ENCODE measurements around the gene RYR2.

DNA sequence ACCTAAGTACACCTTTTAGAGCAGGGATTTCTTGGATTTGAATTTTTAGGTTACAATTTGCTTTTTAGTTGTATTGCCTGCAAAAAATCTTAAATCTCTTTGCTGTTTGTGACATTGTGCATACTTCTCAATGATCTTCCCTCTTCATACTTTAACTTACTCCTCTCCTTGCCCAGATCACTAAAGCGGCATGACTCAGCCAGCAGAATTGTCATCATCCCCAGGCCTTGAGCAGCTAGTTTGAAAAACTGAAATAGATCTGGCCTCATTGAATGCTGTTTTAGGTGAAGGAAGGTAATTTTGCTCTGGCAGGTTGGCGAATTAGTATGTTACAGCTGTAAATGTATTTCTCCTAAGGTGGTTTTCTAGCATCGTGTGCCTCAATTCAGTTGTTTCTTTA is 145.9 kb downstream of the RYR2 start:
- TF ChIP-seq, protein P1, sequence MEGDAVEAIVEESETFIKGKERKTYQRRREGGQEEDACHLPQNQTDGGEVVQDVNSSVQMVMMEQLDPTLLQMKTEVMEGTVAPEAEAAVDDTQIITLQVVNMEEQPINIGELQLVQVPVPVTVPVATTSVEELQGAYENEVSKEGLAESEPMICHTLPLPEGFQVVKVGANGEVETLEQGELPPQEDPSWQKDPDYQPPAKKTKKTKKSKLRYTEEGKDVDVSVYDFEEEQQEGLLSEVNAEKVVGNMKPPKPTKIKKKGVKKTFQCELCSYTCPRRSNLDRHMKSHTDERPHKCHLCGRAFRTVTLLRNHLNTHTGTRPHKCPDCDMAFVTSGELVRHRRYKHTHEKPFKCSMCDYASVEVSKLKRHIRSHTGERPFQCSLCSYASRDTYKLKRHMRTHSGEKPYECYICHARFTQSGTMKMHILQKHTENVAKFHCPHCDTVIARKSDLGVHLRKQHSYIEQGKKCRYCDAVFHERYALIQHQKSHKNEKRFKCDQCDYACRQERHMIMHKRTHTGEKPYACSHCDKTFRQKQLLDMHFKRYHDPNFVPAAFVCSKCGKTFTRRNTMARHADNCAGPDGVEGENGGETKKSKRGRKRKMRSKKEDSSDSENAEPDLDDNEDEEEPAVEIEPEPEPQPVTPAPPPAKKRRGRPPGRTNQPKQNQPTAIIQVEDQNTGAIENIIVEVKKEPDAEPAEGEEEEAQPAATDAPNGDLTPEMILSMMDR (IDR thresholded peaks at IDR 0.05), result no peak
- TF ChIP-seq POLR2A (IDR thresholded peaks at IDR 0.05), result no peak
- TF ChIP-seq POLR2AphosphoS5 (IDR thresholded peaks at IDR 0.05), result no peak

Measured in breast epithelium (tissue), 3 donors.